K562 (cell line): Measurements from ENCODE around the gene FOXN3. TPM values are rescaled to one million over a fixed set of nuclear protein-coding genes. Genes with fewer than 3 reads are reported as not detected.
A peak's percentile ranks its signal among the peaks of the same experiment; 100 is the strongest.

Experiments
- ATAC-seq: fragments of 200-7000 bp; cut with Tn5 transposase; 3 replicates; pipeline ENCODE4 v1.9.1; 2020; ENCODE audit warnings: moderate library complexity
- BruUV-seq: library from RNA; stranded (reverse); fragments of 400-500 nt; replicated peaks from 2 replicates; lab custom pipeline; 2021; lab: Mats Ljungman, UMichigan
- CTCF ChIA-PET: fragments of 300-600 bp; formaldehyde crosslinking; extraction: SDS; loops from one replicate; lab custom pipeline; 2021; ENCODE audit warnings: low intra/inter-chr PET ratio; lab: Yijun Ruan, JAX
- POLR2A ChIA-PET: fragments of 300-600, 350-650 bp; sonication (Branson Sonifier 250); formaldehyde crosslinking; extraction: SDS; loops from one replicate; lab custom pipeline; 2021; ENCODE audit warnings: antibody characterized with exemption, inconsistent platforms; lab: Yijun Ruan, JAX
- DNase-seq, 4 experiments: peaks; one replicate each; pipeline versions ENCODE4 v3.0.0 to v3.0.0-alpha.2; 2011 to 2018; ENCODE audit warnings: low spot score in 3 of 4, mixed read lengths in 3 of 4; ENCODE audit errors: extremely low read depth in 1 of 4
- FAIRE-seq: peaks from 2 replicates; lab custom pipeline; 2011; peaks lifted over from hg19 to GRCh38; lab: Jason Lieb, UNC
- H2AFZ ChIP-seq: 2 replicates; pipeline ENCODE4 v1.6.0; 2011; ENCODE audit warnings: low read depth, low read length, control low read depth, inconsistent platforms
- H3K27ac ChIP-seq: fragments of 200-600 bp; 3 replicates; pipeline ENCODE4 v1.8.0; 2011; ENCODE audit warnings: low read depth, mild to moderate bottlenecking, control low read depth, inconsistent platforms, low read length, moderate library complexity, mixed read lengths; ENCODE audit errors: extremely low read depth
- H3K27me3 ChIP-seq, 2 experiments: fragments of 300-600 bp in 1 of 2; 2 replicates in 1 of 2; 3 replicates in 1 of 2; pipeline versions ENCODE4 v1.6.0 to v1.8.0; 2011; ENCODE audit warnings: inconsistent platforms in 2 of 2, low read length in 2 of 2, mild to moderate bottlenecking in 1 of 2, mixed read lengths in 1 of 2, moderate library complexity in 1 of 2; ENCODE audit not compliant: control insufficient read depth in 2 of 2, insufficient read depth in 2 of 2
- H3K36me3 ChIP-seq: fragments of 300-600 bp; 3 replicates; pipeline ENCODE4 v1.8.0; 2011; ENCODE audit warnings: mild to moderate bottlenecking, low read length, inconsistent platforms; ENCODE audit not compliant: control insufficient read depth, insufficient read depth
- H3K4me1 ChIP-seq, 2 experiments: fragments of 200-600 bp in 1 of 2; replicated peaks in 1 of 2; 2 replicates in 1 of 2; 3 replicates in 1 of 2; pipeline versions ENCODE4 v1.5.1 to v1.8.0; 2011; ENCODE audit warnings: inconsistent platforms in 2 of 2, low read length in 2 of 2, mild to moderate bottlenecking in 1 of 2, mixed read lengths in 1 of 2, moderate library complexity in 1 of 2; ENCODE audit not compliant: control insufficient read depth in 2 of 2, insufficient read depth in 2 of 2
- H3K4me2 ChIP-seq: 2 replicates; pipeline ENCODE4 v1.6.1; 2011; ENCODE audit warnings: low read length, control low read depth, inconsistent platforms, mixed read lengths; ENCODE audit not compliant: insufficient read depth
- H3K4me3 ChIP-seq: fragments of 200-600 bp; sonication (generic), shearing (Covaris generic); 2 replicates; pipeline ENCODE4 v1.5.1; 2016; ENCODE audit warnings: control low read depth, inconsistent platforms
- H3K79me2 ChIP-seq: fragments of 200-600 bp; 3 replicates; pipeline ENCODE4 v1.8.0; 2011; ENCODE audit warnings: low read length, inconsistent platforms; ENCODE audit not compliant: control insufficient read depth, insufficient read depth
- H3K9ac ChIP-seq, 2 experiments: 2 replicates each; pipeline versions ENCODE4 v1.6.0 to v1.6.1; 2011; ENCODE audit warnings: low read depth in 2 of 2, low read length in 2 of 2, control low read depth in 1 of 2, inconsistent platforms in 1 of 2, mild to moderate bottlenecking in 1 of 2, mixed read lengths in 1 of 2; ENCODE audit not compliant: insufficient read depth in 1 of 2
- H3K9me1 ChIP-seq: one replicate; pipeline ENCODE4 v1.6.0; 2011; ENCODE audit warnings: inconsistent platforms, mild to moderate bottlenecking, low read length, moderate library complexity; ENCODE audit not compliant: control insufficient read depth, insufficient read depth
- H3K9me3 ChIP-seq: replicated peaks from 2 replicates; pipeline ENCODE4 v1.5.1; 2011; ENCODE audit warnings: low read depth, low read length, inconsistent platforms; ENCODE audit not compliant: control insufficient read depth, insufficient read depth
- H4K20me1 ChIP-seq: replicated peaks from 2 replicates; pipeline ENCODE4 v1.6.1; 2011; ENCODE audit warnings: low read length, inconsistent platforms, mixed read lengths; ENCODE audit not compliant: control insufficient read depth, insufficient read depth
- ADNP ChIP-seq: fragments of 200-800 bp; sonication (Bioruptor generic); IDR thresholded peaks from 2 replicates; pipeline ENCODE4 v1.6.1; 2016; ENCODE audit warnings: missing genetic modification characterization, missing compliant biosample characterization
- CBFA2T3 ChIP-seq: fragments of 450-650 bp; IDR thresholded peaks from 2 replicates; pipeline ENCODE4 v1.6.1; 2017
- CREB3 ChIP-seq: fragments of 450-650 bp; conservative IDR thresholded peaks from 2 replicates; pipeline ENCODE4 v1.6.1; 2016; ENCODE audit warnings: missing genetic modification characterization, low read depth, mild to moderate bottlenecking, missing compliant biosample characterization, moderate library complexity
- DMBX1 ChIP-seq: fragments of 250-450 bp; sonication (Bioruptor Pico); IDR thresholded peaks from 2 replicates; pipeline ENCODE4 v1.8.0; 2022; ENCODE audit warnings: inconsistent platforms, mild to moderate bottlenecking, moderate library complexity, borderline replicate concordance
- KDM1A ChIP-seq, 2 experiments: fragments of 450-650 bp; IDR thresholded peaks; 2 replicates each; pipeline ENCODE4 v1.6.1; 2016; ENCODE audit warnings: mild to moderate bottlenecking in 2 of 2
- SMARCA4 ChIP-seq: fragments of 450-650 bp; IDR thresholded peaks from 2 replicates; pipeline ENCODE4 v1.6.1; 2016
- TCF3 ChIP-seq: sonication (generic); formaldehyde crosslinking; IDR thresholded peaks from 2 replicates; pipeline ENCODE4 v1.4.0; 2020; ENCODE audit warnings: mild to moderate bottlenecking, missing genetic modification reagents
- ZNF561 ChIP-seq: fragments of 450-650 bp; formaldehyde crosslinking; conservative IDR thresholded peaks from 2 replicates; pipeline ENCODE4 v1.4.0; 2020; ENCODE audit warnings: mild to moderate bottlenecking, moderate library complexity
- WGBS: fragments of 100-300 bp; shearing (Covaris generic); methylation state at CpG from one replicate; pipeline ENCODE4 v1.1.6; 2016; ENCODE audit warnings: low coverage, mixed read lengths; ENCODE audit not compliant: insufficient coverage; ENCODE audit errors: missing lambda C conversion rate; 5-methylcytosine and 5-hydroxymethylcytosine counted together
- in situ Hi-C: fragments of 300-500 bp; cut with MboI; formaldehyde crosslinking; loops from 4 replicates; pipeline ENCODE4 v1.15.0; 2018; ENCODE audit warnings: inconsistent platforms, mixed read lengths
- intact Hi-C: fragments of 100-400 bp; cut with micrococcal nuclease; formaldehyde crosslinking; loops from 2 replicates; pipeline ENCODE4 v1.14.2; 2022
- polyA plus RNA-seq, 8 experiments: library from polyadenylated mRNA; depleted of rRNA in 4 of 8; stranded (reverse) in 5 of 8; unstranded in 3 of 8; fragments of >200 nt; fragmentation: Nextera tagmentation in 2 of 8; fragmentation: Illumina TruSeq in 1 of 8; extraction: Ambion mirVana in 2 of 8; extraction: Trizol in 1 of 8; gene quantifications; 2 replicates each; pipeline versions ENCODE4 v1.2.1 to v1.2.3, GENCODE V29; 2011 to 2014; ENCODE audit warnings: inconsistent platforms in 1 of 8, missing spikeins in 1 of 8
- total RNA-seq, 7 experiments: library from RNA; depleted of rRNA in 6 of 7; stranded (reverse); fragments of >200 nt in 6 of 7; fragmentation: Illumina TruSeq in 2 of 7; extraction: Trizol in 2 of 7; gene quantifications; 2 replicates each; pipeline versions ENCODE4 v1.2.1 to v1.2.3, GENCODE V29; 2011 to 2021; ENCODE audit warnings: low replicate concordance in 1 of 7

Gene FOXN3
- total and polyA plus RNA-seq, 9 of the 15 experiments (the other 6 are each of a cell fraction or from before 2014, with no cell fraction given), result 0.07 to 1.3 (median 0.40) TPM

- TF ChIP-seq SMARCA4, result peak; percentile 53; the same call in 1 of the 2 replicates
- peak; percentile 26; the same call in 1 of the 2 replicates for TF ChIP-seq CREB3 (tag)
- TF ChIP-seq DMBX1 (CRISPR knock-in tag), result peak; percentile 37; the same call in 1 of the 2 replicates
- no peak for TF ChIP-seq ADNP (tag)
- TF ChIP-seq CBFA2T3, result peak; percentile 54
- TF ChIP-seq, all 486 proteins: peak for 36
These were observed 252.6 kb downstream of the FOXN3 start (continued) for GRCh38 chr14:89164168-89165073.

GRCh38 chr14:89163031-89163636 lies 253.9 kb downstream of the FOXN3 start:
- no TSS peak for BruUV-seq
- H4K20me1 ChIP-seq, result no peaks in the 10 kb centered on the region
- H3K36me3 ChIP-seq, result no peaks in the 10 kb centered on the region
- in situ Hi-C loops, result no loop called here
- H3K79me2 ChIP-seq, result no peaks in the 10 kb centered on the region
- no peak overlapping the region for H3K9ac ChIP-seq
- ATAC-seq, result peak; percentile 43
- H3K4me3 ChIP-seq, result no peak overlapping the region
- no peaks in the 10 kb centered on the region for H3K9me1 ChIP-seq
- peaks cover 31 to 33% of the 10 kb centered on the region in 2 experiments for H3K4me1 ChIP-seq
- H3K27ac ChIP-seq, result peak overlapping the region; percentile 25; the same call in 1 of the 3 replicates
- CTCF ChIA-PET, result no interaction called here
- FAIRE-seq, result peak; percentile 75
- 21% methylated on average over 13 of the region's 17 CpGs for WGBS
- POLR2A ChIA-PET, result no interaction called here
- intact Hi-C loops, result no loop called here
- DNase-seq, result peak; percentile 18 to 55 (median 26)
- no peaks in the 10 kb centered on the region for H3K27me3 ChIP-seq
- H2AFZ ChIP-seq, result peak overlapping the region; percentile 88
- no peaks in the 10 kb centered on the region for H3K9me3 ChIP-seq
- H3K4me2 ChIP-seq, result peak overlapping the region; percentile 33; the same call in 1 of the 2 replicates
- TF ChIP-seq KDM1A (IDR thresholded peaks at IDR 0.05), result peak in 1 of 2 experiments; percentile 17; a peak in 1 of 4 replicates
- no peak for TF ChIP-seq ZNF561 (CRISPR knock-in tag)
- peak; percentile 31; the same call in 1 of the 2 replicates for TF ChIP-seq TCF3 (CRISPR knock-in tag)
